Measurements from ENCODE around the gene KIAA0513. TPM values are rescaled to one million over a fixed set of nuclear protein-coding genes. Genes with fewer than 3 reads are reported as not detected.

Gene KIAA0513
- total and polyA plus RNA-seq, 2 donors (not counting 3 experiments of a cell fraction or from before 2014, with no cell fraction given): 1.8 to 4.3 TPM

DNA sequence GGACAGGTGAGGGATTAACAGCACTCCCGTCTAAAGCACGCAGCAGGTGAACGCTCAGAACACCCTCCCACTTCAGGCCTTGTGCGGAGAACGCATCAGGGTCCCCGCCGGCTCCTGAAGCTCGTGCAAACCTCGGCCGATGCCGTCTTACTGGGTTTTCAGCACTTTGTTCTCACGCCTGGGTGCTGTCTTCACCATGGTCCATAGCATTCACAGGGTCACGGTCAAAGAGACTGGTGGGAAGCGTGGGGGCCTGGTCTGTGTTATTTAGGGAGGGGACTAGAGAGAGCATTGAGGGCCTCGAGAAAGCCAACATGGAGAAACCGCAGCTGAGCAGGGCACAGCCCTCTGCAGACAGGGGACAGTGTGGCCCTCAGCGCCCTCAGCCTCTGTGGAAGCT is 58.1 kb downstream of the KIAA0513 start:
- dilution Hi-C loops (cut with MboI; ENCODE audit: extremely low pct_ligation_motif_present, low sequenced_read_pairs) (no loop called here), intact Hi-C loops (cut with micrococcal nuclease) (loop anchor here (1.0 to 10.0 kb wide), 3 partner anchors 29 to 331 kb away; partner anchors contain the start of gene KIAA0513)
- Histone ChIP-seq H2AFZ (ENCODE audit: low read depth, low read length) (no peak overlapping the region), H3K4me1 (ENCODE audit: control insufficient read depth, extremely low read depth, insufficient read depth, low read length) (no peaks in the 10 kb centered on the region), H3K27ac (ENCODE audit: insufficient read depth, low read depth, low read length) (no peak overlapping the region), H3K9me1 (replicated peaks; ENCODE audit: control insufficient read depth, extremely low read depth, insufficient read depth, low read length) (no peaks in the 10 kb centered on the region), H4K20me1 (replicated peaks; ENCODE audit: control insufficient read depth, extremely low read depth, insufficient read depth, low read length) (no peaks in the 10 kb centered on the region), H3K4me2 (ENCODE audit: insufficient read depth, low read length) (no peak overlapping the region), H3K9ac (replicated peaks; ENCODE audit: extremely low read depth, insufficient read depth, low read length) (no peak overlapping the region), H3K9me3 (replicated peaks; ENCODE audit: control insufficient read depth, insufficient read depth, low read length) (no peaks in the 10 kb centered on the region), H3K4me3 (replicated peaks in 1 of 3; ENCODE audit: insufficient read depth in 1 of 3, low read depth in 1 of 3, low read length in 3 of 3) (no peak overlapping the region), H3K36me3 (ENCODE audit: control insufficient read depth in 2 of 2, extremely low read depth in 1 of 2, insufficient read depth in 2 of 2, low read length in 2 of 2) (no peaks in the 10 kb centered on the region), H3K79me2 (ENCODE audit: control insufficient read depth, insufficient read depth, low read length) (no peaks in the 10 kb centered on the region), H3K27me3 (ENCODE audit: control insufficient read depth in 2 of 2, insufficient read depth in 2 of 2, low read length in 2 of 2) (peaks cover 4 to 7% of the 10 kb centered on the region in 2 experiments)
- no peak for FAIRE-seq
- CTCF ChIA-PET: interaction anchor here (0.9 to 3.7 kb wide), 6 partner anchors 17 to 331 kb away, joined by 3 to 123 read pairs (median 22); partner anchors contain the start of gene KIAA0513
- no peak for DNase-seq (ENCODE audit: low read depth, low spot score)
- POLR2A ChIA-PET: no interaction called here
- BruUV-seq (replicated peaks): no TSS peak
- TF ChIP-seq FOS (IDR thresholded peaks at IDR 0.05; ENCODE audit: borderline replicate concordance, insufficient read depth, low read length) (no peak), EZH2 (IDR thresholded peaks at IDR 0.05; ENCODE audit: borderline replicate concordance, low read depth, low read length, severe bottlenecking) (no peak), MYC (IDR thresholded peaks at IDR 0.05; ENCODE audit: low read depth, low read length) (no peak), GATA2 (IDR thresholded peaks at IDR 0.05; ENCODE audit: insufficient read depth, insufficient read length, low read depth, low read length) (no peak), POLR2AphosphoS5 (IDR thresholded peaks at IDR 0.05; ENCODE audit: insufficient read depth, low read depth, low read length) (no peak), JUN (IDR thresholded peaks at IDR 0.05; ENCODE audit: borderline replicate concordance, insufficient read depth, insufficient read length, low read depth) (no peak), POLR2A (IDR thresholded peaks at IDR 0.05; ENCODE audit: low read depth, low read length) (no peak)
- TF ChIP-seq, protein P1, sequence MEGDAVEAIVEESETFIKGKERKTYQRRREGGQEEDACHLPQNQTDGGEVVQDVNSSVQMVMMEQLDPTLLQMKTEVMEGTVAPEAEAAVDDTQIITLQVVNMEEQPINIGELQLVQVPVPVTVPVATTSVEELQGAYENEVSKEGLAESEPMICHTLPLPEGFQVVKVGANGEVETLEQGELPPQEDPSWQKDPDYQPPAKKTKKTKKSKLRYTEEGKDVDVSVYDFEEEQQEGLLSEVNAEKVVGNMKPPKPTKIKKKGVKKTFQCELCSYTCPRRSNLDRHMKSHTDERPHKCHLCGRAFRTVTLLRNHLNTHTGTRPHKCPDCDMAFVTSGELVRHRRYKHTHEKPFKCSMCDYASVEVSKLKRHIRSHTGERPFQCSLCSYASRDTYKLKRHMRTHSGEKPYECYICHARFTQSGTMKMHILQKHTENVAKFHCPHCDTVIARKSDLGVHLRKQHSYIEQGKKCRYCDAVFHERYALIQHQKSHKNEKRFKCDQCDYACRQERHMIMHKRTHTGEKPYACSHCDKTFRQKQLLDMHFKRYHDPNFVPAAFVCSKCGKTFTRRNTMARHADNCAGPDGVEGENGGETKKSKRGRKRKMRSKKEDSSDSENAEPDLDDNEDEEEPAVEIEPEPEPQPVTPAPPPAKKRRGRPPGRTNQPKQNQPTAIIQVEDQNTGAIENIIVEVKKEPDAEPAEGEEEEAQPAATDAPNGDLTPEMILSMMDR (IDR thresholded peaks at IDR 0.05; ENCODE audit: extremely low read depth in 1 of 2, insufficient read depth in 1 of 2, low read depth in 1 of 2, low read length in 2 of 2): no peak
- TF ChIP-seq, protein P2, sequence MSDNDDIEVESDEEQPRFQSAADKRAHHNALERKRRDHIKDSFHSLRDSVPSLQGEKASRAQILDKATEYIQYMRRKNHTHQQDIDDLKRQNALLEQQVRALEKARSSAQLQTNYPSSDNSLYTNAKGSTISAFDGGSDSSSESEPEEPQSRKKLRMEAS (IDR thresholded peaks at IDR 0.05; ENCODE audit: insufficient read depth, insufficient read length): no peak

Data from endothelial cell of umbilical vein (primary cell).